Liver (tissue), 9 donors: ENCODE results near the gene KRT80. TPM values are rescaled to one million over a fixed set of nuclear protein-coding genes. Genes with fewer than 3 reads are reported as not detected.

Experiments
- DNase-seq: peaks from one replicate; pipeline ENCODE4 v3.0.0-alpha.2; 2017; ENCODE audit warnings: low spot score
- H3K27ac ChIP-seq, 2 donors: one replicate each; pipeline ENCODE4 v1.7.0; 2013; ENCODE audit warnings: inconsistent platforms in 2 of 2, low read length in 2 of 2, control low read depth in 1 of 2, low read depth in 1 of 2, mild to moderate bottlenecking in 1 of 2
- H3K27me3 ChIP-seq, 4 donors: one replicate each; pipeline versions ENCODE4 v1.6.1 to v1.7.0; 2013; ENCODE audit warnings: low read length in 3 of 4, inconsistent platforms in 1 of 4, mild to moderate bottlenecking in 1 of 4, moderate library complexity in 1 of 4; ENCODE audit not compliant: control insufficient read depth in 4 of 4, insufficient read depth in 4 of 4
- H3K36me3 ChIP-seq, 4 donors: one replicate each; pipeline versions ENCODE4 v1.6.1 to v1.7.0; 2013; ENCODE audit warnings: low read length in 3 of 4, mild to moderate bottlenecking in 3 of 4, low read depth in 1 of 4, moderate library complexity in 1 of 4; ENCODE audit not compliant: control insufficient read depth in 4 of 4, insufficient read depth in 3 of 4
- H3K4me1 ChIP-seq, 4 donors: one replicate each; pipeline versions ENCODE4 v1.6.1 to v1.7.0; 2013; ENCODE audit warnings: low read length in 3 of 4, mild to moderate bottlenecking in 3 of 4, moderate library complexity in 1 of 4; ENCODE audit not compliant: control insufficient read depth in 4 of 4, insufficient read depth in 4 of 4
- H3K4me3 ChIP-seq, 3 donors: one replicate each; pipeline versions ENCODE4 v1.6.1 to v1.7.0; 2013; ENCODE audit warnings: low read length in 3 of 3, control low read depth in 1 of 3, low read depth in 1 of 3, mild to moderate bottlenecking in 1 of 3
- H3K9ac ChIP-seq, 2 donors: one replicate each; pipeline ENCODE4 v1.7.0; 2013; ENCODE audit warnings: low read length in 2 of 2, mild to moderate bottlenecking in 2 of 2, moderate library complexity in 2 of 2, control low read depth in 1 of 2, low read depth in 1 of 2
- H3K9me3 ChIP-seq, 4 donors: one replicate each; pipeline versions ENCODE4 v1.6.1 to v1.7.0; 2013; ENCODE audit warnings: low read length in 3 of 4; ENCODE audit not compliant: control insufficient read depth in 4 of 4
- ATF3 ChIP-seq: IDR thresholded peaks from 2 replicates; pipeline ENCODE4 v1.6.1; 2016; ENCODE audit warnings: antibody characterized with exemption
- EGR1 ChIP-seq, 2 donors: IDR thresholded peaks; 2 replicates each; pipeline ENCODE4 v1.6.1; 2016 to 2018; ENCODE audit warnings: antibody characterized with exemption in 2 of 2, low read depth in 2 of 2
- FOXA1 ChIP-seq: IDR thresholded peaks from 2 replicates; pipeline ENCODE4 v1.6.1; 2016; ENCODE audit warnings: antibody characterized with exemption
- FOXA2 ChIP-seq: IDR thresholded peaks from 2 replicates; pipeline ENCODE4 v1.6.1; 2016; ENCODE audit warnings: antibody characterized with exemption
- GABPA ChIP-seq, 2 donors: IDR thresholded peaks in 1 of 2; conservative IDR thresholded peaks in 1 of 2; 2 replicates each; pipeline ENCODE4 v1.6.1; 2016; ENCODE audit warnings: antibody characterized with exemption in 2 of 2, mild to moderate bottlenecking in 1 of 2, moderate library complexity in 1 of 2
- HNF4G ChIP-seq: IDR thresholded peaks from 2 replicates; pipeline ENCODE4 v1.6.1; 2016; ENCODE audit warnings: antibody characterized with exemption
- JUND ChIP-seq, 2 donors: IDR thresholded peaks; 2 replicates each; pipeline ENCODE4 v1.6.1; 2016; ENCODE audit warnings: antibody characterized with exemption in 2 of 2
- NR2F2 ChIP-seq: IDR thresholded peaks from 2 replicates; pipeline ENCODE4 v1.6.1; 2016; ENCODE audit warnings: antibody characterized with exemption
- RAD21 ChIP-seq, 2 donors: IDR thresholded peaks; 2 replicates each; pipeline ENCODE4 v1.6.1; 2016; ENCODE audit warnings: antibody characterized with exemption in 2 of 2, mild to moderate bottlenecking in 2 of 2
- REST ChIP-seq: IDR thresholded peaks from 2 replicates; pipeline ENCODE4 v1.6.1; 2016; ENCODE audit warnings: antibody characterized with exemption, mild to moderate bottlenecking
- RXRA ChIP-seq, 2 donors: IDR thresholded peaks; 2 replicates each; pipeline ENCODE4 v1.6.1; 2017 to 2018; ENCODE audit warnings: antibody characterized with exemption in 2 of 2, mild to moderate bottlenecking in 1 of 2
- YY1 ChIP-seq: IDR thresholded peaks from 2 replicates; pipeline ENCODE4 v1.6.1; 2016; ENCODE audit warnings: antibody characterized with exemption, mild to moderate bottlenecking
- WGBS: extraction: QIAGEN DNeasy Blood & Tissue Kit; methylation state at CpG from one replicate; pipeline ENCODE4 v1.1.7; 2013; 5-methylcytosine and 5-hydroxymethylcytosine counted together
- polyA plus RNA-seq, 2 donors: library from polyadenylated mRNA; stranded (reverse) in 1 of 2; unstranded in 1 of 2; fragments of 200-250 nt in 1 of 2; fragments of >200 nt in 1 of 2; fragmentation: Nextera tagmentation in 1 of 2; extraction: Ambion mirVana in 1 of 2; gene quantifications; one replicate each; pipeline versions ENCODE4 v1.2.1 to v1.2.3, GENCODE V29; 2013 to 2015
- total RNA-seq, 2 donors: library from RNA; depleted of rRNA; stranded (reverse); fragments of >200 nt; gene quantifications; one replicate each; pipeline ENCODE4 v1.2.3, GENCODE V29; 2014
- TF ChIP-seq, protein P1 (sequence below): fragments of 150-350 bp; IDR thresholded peaks from 2 replicates; pipeline ENCODE4 v1.5.1; 2017; ENCODE audit warnings: improper control_type of control experiment, low read depth, low read length; ENCODE audit not compliant: missing input control
- TF ChIP-seq, protein P2 (sequence below): IDR thresholded peaks from 2 replicates; pipeline ENCODE4 v1.6.1; 2016; ENCODE audit warnings: antibody characterized with exemption
- TF ChIP-seq, protein P3 (sequence below): IDR thresholded peaks from 2 replicates; pipeline ENCODE4 v1.6.1; 2016; ENCODE audit warnings: antibody characterized with exemption
- donor health status: healthy.
- donor health status: healthy.
- donor health status: healthy.
- donor health status: healthy.
- donor health status: healthy.

KRT80 gene
- total and polyA plus RNA-seq, 4 donors, result 0.04 to 0.12 (median 0.07) TPM

DNA sequence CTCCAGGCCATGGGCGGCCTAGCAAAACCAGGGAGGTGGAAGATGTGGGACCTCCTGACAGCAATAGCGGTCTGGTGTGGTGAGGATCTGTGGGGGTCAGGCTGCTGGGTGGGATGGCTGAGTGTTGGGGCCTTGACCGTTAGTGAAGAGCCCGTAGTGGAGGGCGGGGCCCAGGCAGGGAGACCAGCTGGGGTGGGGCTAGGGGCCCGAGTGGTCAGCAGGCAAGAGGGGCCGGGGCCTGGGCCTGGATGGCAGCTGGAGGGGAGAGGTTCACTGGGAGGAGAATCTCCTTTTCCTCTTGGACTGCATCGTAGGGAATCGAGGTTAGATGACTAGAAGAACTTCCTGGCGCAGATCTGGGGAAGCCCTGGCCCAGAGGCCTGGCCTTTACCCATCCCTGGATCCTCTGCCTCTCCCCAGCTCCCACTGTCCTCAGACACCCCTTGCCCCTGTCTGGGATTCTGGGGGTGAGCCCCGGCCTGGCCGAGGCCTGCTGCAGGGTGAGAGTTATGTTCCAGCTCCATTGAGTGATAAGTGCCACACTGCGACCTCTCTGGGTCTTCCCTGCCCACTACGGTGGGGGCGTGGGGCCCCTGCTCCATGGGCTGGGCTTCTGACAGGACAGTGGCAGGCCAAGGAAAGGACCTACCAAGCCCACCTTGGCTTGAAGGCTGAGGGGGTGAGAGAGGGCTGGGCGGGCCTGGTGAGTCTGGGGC, 47.1 kb downstream of the KRT80 start:
- H3K9me3 ChIP-seq, result no peaks in the 10 kb centered on the region
- no peak overlapping the region for H3K9ac ChIP-seq
- no peak overlapping the region for H3K27ac ChIP-seq
- no peak for DNase-seq
- no peaks in the 10 kb centered on the region for H3K27me3 ChIP-seq
- 88% methylated on average over 16 of the region's 16 CpGs for WGBS
- H3K4me3 ChIP-seq, result no peak overlapping the region
- TF ChIP-seq FOXA2 (no peak), FOXA1 (no peak), EGR1 (IDR thresholded peaks at IDR 0.05; ENCODE audit: low read depth in 2 of 2) (no peak), GABPA (IDR thresholded peaks at IDR 0.05 in 1 of 2, conservative IDR thresholded peaks at IDR 0.05 in 1 of 2) (no peak), JUND (IDR thresholded peaks at IDR 0.05) (no peak), RAD21 (IDR thresholded peaks at IDR 0.05) (no peak)
- TF ChIP-seq, protein P1, sequence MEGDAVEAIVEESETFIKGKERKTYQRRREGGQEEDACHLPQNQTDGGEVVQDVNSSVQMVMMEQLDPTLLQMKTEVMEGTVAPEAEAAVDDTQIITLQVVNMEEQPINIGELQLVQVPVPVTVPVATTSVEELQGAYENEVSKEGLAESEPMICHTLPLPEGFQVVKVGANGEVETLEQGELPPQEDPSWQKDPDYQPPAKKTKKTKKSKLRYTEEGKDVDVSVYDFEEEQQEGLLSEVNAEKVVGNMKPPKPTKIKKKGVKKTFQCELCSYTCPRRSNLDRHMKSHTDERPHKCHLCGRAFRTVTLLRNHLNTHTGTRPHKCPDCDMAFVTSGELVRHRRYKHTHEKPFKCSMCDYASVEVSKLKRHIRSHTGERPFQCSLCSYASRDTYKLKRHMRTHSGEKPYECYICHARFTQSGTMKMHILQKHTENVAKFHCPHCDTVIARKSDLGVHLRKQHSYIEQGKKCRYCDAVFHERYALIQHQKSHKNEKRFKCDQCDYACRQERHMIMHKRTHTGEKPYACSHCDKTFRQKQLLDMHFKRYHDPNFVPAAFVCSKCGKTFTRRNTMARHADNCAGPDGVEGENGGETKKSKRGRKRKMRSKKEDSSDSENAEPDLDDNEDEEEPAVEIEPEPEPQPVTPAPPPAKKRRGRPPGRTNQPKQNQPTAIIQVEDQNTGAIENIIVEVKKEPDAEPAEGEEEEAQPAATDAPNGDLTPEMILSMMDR, result no peak
- TF ChIP-seq, protein P2, sequence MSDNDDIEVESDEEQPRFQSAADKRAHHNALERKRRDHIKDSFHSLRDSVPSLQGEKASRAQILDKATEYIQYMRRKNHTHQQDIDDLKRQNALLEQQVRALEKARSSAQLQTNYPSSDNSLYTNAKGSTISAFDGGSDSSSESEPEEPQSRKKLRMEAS, result no peak
- no peaks in the 10 kb centered on the region for H3K36me3 ChIP-seq
- H3K4me1 ChIP-seq, result no peaks in the 10 kb centered on the region

GRCh38 chr12:52142431-52142830, 49.4 kb downstream of the KRT80 start:
- no peaks in the 10 kb centered on the region for H3K27me3 ChIP-seq
- H3K27ac ChIP-seq, result no peak overlapping the region
- H3K9ac ChIP-seq, result no peak overlapping the region
- TF ChIP-seq, protein P3, sequence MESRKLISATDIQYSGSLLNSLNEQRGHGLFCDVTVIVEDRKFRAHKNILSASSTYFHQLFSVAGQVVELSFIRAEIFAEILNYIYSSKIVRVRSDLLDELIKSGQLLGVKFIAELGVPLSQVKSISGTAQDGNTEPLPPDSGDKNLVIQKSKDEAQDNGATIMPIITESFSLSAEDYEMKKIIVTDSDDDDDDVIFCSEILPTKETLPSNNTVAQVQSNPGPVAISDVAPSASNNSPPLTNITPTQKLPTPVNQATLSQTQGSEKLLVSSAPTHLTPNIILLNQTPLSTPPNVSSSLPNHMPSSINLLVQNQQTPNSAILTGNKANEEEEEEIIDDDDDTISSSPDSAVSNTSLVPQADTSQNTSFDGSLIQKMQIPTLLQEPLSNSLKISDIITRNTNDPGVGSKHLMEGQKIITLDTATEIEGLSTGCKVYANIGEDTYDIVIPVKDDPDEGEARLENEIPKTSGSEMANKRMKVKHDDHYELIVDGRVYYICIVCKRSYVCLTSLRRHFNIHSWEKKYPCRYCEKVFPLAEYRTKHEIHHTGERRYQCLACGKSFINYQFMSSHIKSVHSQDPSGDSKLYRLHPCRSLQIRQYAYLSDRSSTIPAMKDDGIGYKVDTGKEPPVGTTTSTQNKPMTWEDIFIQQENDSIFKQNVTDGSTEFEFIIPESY, result no peak
- no peak for TF ChIP-seq EGR1 (IDR thresholded peaks at IDR 0.05; ENCODE audit: low read depth in 2 of 2)
- TF ChIP-seq HNF4G, result no peak
- no peak for TF ChIP-seq ATF3
- no peak for TF ChIP-seq JUND (IDR thresholded peaks at IDR 0.05)
- no peak for TF ChIP-seq NR2F2
- no peak for TF ChIP-seq REST
- TF ChIP-seq YY1, result no peak
- TF ChIP-seq GABPA (IDR thresholded peaks at IDR 0.05 in 1 of 2, conservative IDR thresholded peaks at IDR 0.05 in 1 of 2), result no peak
- TF ChIP-seq RXRA (IDR thresholded peaks at IDR 0.05), result no peak
- TF ChIP-seq FOXA2, result no peak
- TF ChIP-seq, protein P1, result no peak
- TF ChIP-seq FOXA1, result no peak
- TF ChIP-seq, protein P2, result no peak
- H3K4me3 ChIP-seq, result no peak overlapping the region
- no peaks in the 10 kb centered on the region for H3K4me1 ChIP-seq
- WGBS, result 96% methylated on average over 5 of the region's 5 CpGs
- H3K36me3 ChIP-seq, result no peaks in the 10 kb centered on the region
- no peaks in the 10 kb centered on the region for H3K9me3 ChIP-seq
- no peak for DNase-seq
